ENCODE results near the gene TSHB.

The TSHB gene

GRCh38 chr1:115046751-115047150 is 17.1 kb downstream of the TSHB start (continued):
- TF ChIP-seq ZBTB49 (tag by site-specific recombination; IDR thresholded peaks at IDR 0.05; ENCODE audit: low read depth) (no peak), SP2 (tag by site-specific recombination; IDR thresholded peaks at IDR 0.05) (no peak), WT1 (tag by site-specific recombination; IDR thresholded peaks at IDR 0.05) (no peak), ZNF560 (tag by site-specific recombination; IDR thresholded peaks at IDR 0.05; ENCODE audit: borderline replicate concordance) (no peak), ZNF777 (tag by site-specific recombination; IDR thresholded peaks at IDR 0.05; ENCODE audit: borderline replicate concordance) (no peak), ZNF221 (tag by site-specific recombination; IDR thresholded peaks at IDR 0.05; ENCODE audit: borderline replicate concordance) (no peak), AEBP2 (tag by site-specific recombination; IDR thresholded peaks at IDR 0.05; ENCODE audit: borderline replicate concordance) (no peak), ZFHX2 (tag by site-specific recombination; conservative IDR thresholded peaks at IDR 0.05) (no peak)
- TF ChIP-seq, protein P1, sequence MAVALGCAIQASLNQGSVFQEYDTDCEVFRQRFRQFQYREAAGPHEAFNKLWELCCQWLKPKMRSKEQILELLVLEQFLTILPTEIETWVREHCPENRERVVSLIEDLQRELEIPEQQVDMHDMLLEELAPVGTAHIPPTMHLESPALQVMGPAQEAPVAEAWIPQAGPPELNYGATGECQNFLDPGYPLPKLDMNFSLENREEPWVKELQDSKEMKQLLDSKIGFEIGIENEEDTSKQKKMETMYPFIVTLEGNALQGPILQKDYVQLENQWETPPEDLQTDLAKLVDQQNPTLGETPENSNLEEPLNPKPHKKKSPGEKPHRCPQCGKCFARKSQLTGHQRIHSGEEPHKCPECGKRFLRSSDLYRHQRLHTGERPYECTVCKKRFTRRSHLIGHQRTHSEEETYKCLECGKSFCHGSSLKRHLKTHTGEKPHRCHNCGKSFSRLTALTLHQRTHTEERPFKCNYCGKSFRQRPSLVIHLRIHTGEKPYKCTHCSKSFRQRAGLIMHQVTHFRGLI (tag by site-specific recombination; IDR thresholded peaks at IDR 0.05), result no peak

GRCh38 chr1:115051850-115052249 is 22.2 kb downstream of the TSHB start:
- Histone ChIP-seq H3K36me3 (ENCODE audit: control insufficient read depth in 2 of 2, insufficient read depth in 1 of 2, low read length in 2 of 2) (no peaks in the 10 kb centered on the region), H3K27ac (ENCODE audit: extremely low read depth, low read depth, low read length) (no peak overlapping the region), H3K4me1 (ENCODE audit: control insufficient read depth, insufficient read depth, low read length) (no peaks in the 10 kb centered on the region), H3K9me3 (ENCODE audit: control insufficient read depth, insufficient read depth, low read depth, low read length) (no peaks in the 10 kb centered on the region), H3K4me3 (ENCODE audit: low read depth, low read length) (no peak overlapping the region)
- TF ChIP-seq, protein P1 (tag by site-specific recombination; IDR thresholded peaks at IDR 0.05), result no peak
- TF ChIP-seq ZNF2 (tag by site-specific recombination; IDR thresholded peaks at IDR 0.05), result no peak
- TF ChIP-seq KLF7 (tag by site-specific recombination; IDR thresholded peaks at IDR 0.05; ENCODE audit: borderline replicate concordance), result no peak
- no peak for TF ChIP-seq ZNF785 (tag by site-specific recombination; IDR thresholded peaks at IDR 0.05)
- TF ChIP-seq ZBTB17 (tag by site-specific recombination; IDR thresholded peaks at IDR 0.05), result no peak
- no peak for TF ChIP-seq ZBTB6 (tag by site-specific recombination; IDR thresholded peaks at IDR 0.05)
- no peak for TF ChIP-seq ZNF280D (tag by site-specific recombination; IDR thresholded peaks at IDR 0.05)
- no peak for TF ChIP-seq ZNF274 (IDR thresholded peaks at IDR 0.05; ENCODE audit: low read length)
- TF ChIP-seq ZNF274 (tag by site-specific recombination; IDR thresholded peaks at IDR 0.05; ENCODE audit: borderline replicate concordance), result no peak
- TF ChIP-seq ZNF239 (tag by site-specific recombination; IDR thresholded peaks at IDR 0.05), result no peak
- TF ChIP-seq ZNF624 (tag by site-specific recombination; IDR thresholded peaks at IDR 0.05), result no peak
- TF ChIP-seq ZNF580 (tag by site-specific recombination; IDR thresholded peaks at IDR 0.05), result no peak
- no peak for TF ChIP-seq FEZF1 (tag by site-specific recombination; IDR thresholded peaks at IDR 0.05)
- TF ChIP-seq ZSCAN23 (tag by site-specific recombination; IDR thresholded peaks at IDR 0.05), result no peak
- ChIA-PET POLR2A (no interaction called here), CTCF (interaction anchor here (0.7 to 5.5 kb wide), 17 partner anchors 10 to 80 kb away, joined by 3 to 61 read pairs (median 9); partner anchors contain the start of gene TSHB)

Measured in HEK293 (cell line).